H1 (cell line): ENCODE results near the gene TUBB2B. TPM values are rescaled to one million over a fixed set of nuclear protein-coding genes. Genes with fewer than 3 reads are reported as not detected.

Source experiments
- CTCF ChIA-PET: fragments of 300-600 bp; sonication (Branson Sonifier 250); formaldehyde crosslinking; loops from one replicate; lab custom pipeline; 2021; ENCODE audit not compliant: partially characterized antibody; lab: Charles Lee
- POLR2A ChIA-PET: fragments of 300-600 bp; sonication (Branson Sonifier 250); formaldehyde crosslinking; loops from one replicate; lab custom pipeline; 2021; ENCODE audit warnings: inconsistent platforms; ENCODE audit not compliant: partially characterized antibody; lab: Charles Lee
- DNase-seq, 2 experiments: peaks; one replicate each; pipeline versions ENCODE4 v3.0.0 to v3.0.0-alpha.2; 2010 to 2022; ENCODE audit warnings: low spot score in 2 of 2, low read depth in 1 of 2, mixed read lengths in 1 of 2
- FAIRE-seq: peaks from 2 replicates; lab custom pipeline; 2011; peaks lifted over from hg19 to GRCh38; lab: Jason Lieb, UNC
- H2AFZ ChIP-seq: 2 replicates; pipeline ENCODE4 v1.8.1; 2012; ENCODE audit warnings: low read length, inconsistent platforms
- H2AK5ac ChIP-seq: 2 replicates; pipeline ENCODE4 v1.6.1; 2013; ENCODE audit warnings: low read depth, low read length
- H2BK120ac ChIP-seq: replicated peaks from 2 replicates; pipeline ENCODE3; 2013; ENCODE audit warnings: low read depth, low read length, inconsistent platforms
- H2BK12ac ChIP-seq: 2 replicates; pipeline ENCODE4 v1.6.1; 2013; ENCODE audit warnings: low read depth, low read length
- H2BK15ac ChIP-seq: 2 replicates; pipeline ENCODE4 v1.6.1; 2013; ENCODE audit warnings: low read length
- H2BK20ac ChIP-seq: 2 replicates; pipeline ENCODE4 v1.6.1; 2013; ENCODE audit warnings: low read length
- H2BK5ac ChIP-seq: 2 replicates; pipeline ENCODE4 v1.6.1; 2013; ENCODE audit warnings: low read depth, low read length
- H3K14ac ChIP-seq: 2 replicates; pipeline ENCODE4 v1.6.1; 2013; ENCODE audit warnings: inconsistent platforms; ENCODE audit not compliant: insufficient read length
- H3K18ac ChIP-seq: 2 replicates; pipeline ENCODE4 v1.6.1; 2013; ENCODE audit warnings: low read length; ENCODE audit errors: extremely low read depth
- H3K23ac ChIP-seq: 2 replicates; pipeline ENCODE4 v1.6.1; 2013; ENCODE audit warnings: inconsistent platforms; ENCODE audit not compliant: insufficient read length
- H3K23me2 ChIP-seq: 2 replicates; pipeline ENCODE4 v1.6.1; 2013; ENCODE audit warnings: low read depth, low read length
- H3K27ac ChIP-seq: 2 replicates; pipeline ENCODE4 v1.6.1; 2011; ENCODE audit warnings: low read depth, low read length, inconsistent platforms
- H3K27me3 ChIP-seq, 4 experiments: replicated peaks in 1 of 4; 1 replicate in 1 of 4; 2 replicates in 3 of 4; pipeline versions ENCODE4 v1.6.1 to v1.8.1; 2011 to 2013; ENCODE audit warnings: low read length in 3 of 4, mild to moderate bottlenecking in 3 of 4, inconsistent platforms in 2 of 4, mixed read lengths in 2 of 4, moderate library complexity in 1 of 4; ENCODE audit not compliant: control insufficient read depth in 3 of 4, insufficient read depth in 3 of 4; ENCODE audit errors: extremely low read depth in 1 of 4
- H3K36me3 ChIP-seq, 4 experiments: 2 replicates each; pipeline versions ENCODE4 v1.6.1 to v1.8.1; 2011 to 2013; ENCODE audit warnings: mild to moderate bottlenecking in 4 of 4, low read length in 3 of 4, moderate library complexity in 2 of 4, control low read depth in 1 of 4, inconsistent platforms in 1 of 4; ENCODE audit not compliant: insufficient read depth in 4 of 4, control insufficient read depth in 2 of 4
- H3K4ac ChIP-seq: replicated peaks from 2 replicates; pipeline ENCODE3; 2013; ENCODE audit warnings: low read length, low read depth, mixed read lengths, inconsistent platforms; ENCODE audit not compliant: insufficient read length
- H3K4me1 ChIP-seq, 4 experiments: replicated peaks in 1 of 4; 1 replicate in 1 of 4; 2 replicates in 3 of 4; pipeline versions ENCODE4 v1.6.1 to v1.8.1; 2011 to 2013; ENCODE audit warnings: low read length in 3 of 4, inconsistent platforms in 2 of 4, mixed read lengths in 1 of 4; ENCODE audit not compliant: insufficient read depth in 4 of 4, control insufficient read depth in 3 of 4
- H3K4me2 ChIP-seq, 2 experiments: 2 replicates each; pipeline versions ENCODE4 v1.6.1 to v1.8.1; 2011 to 2013; ENCODE audit warnings: low read depth in 2 of 2, low read length in 2 of 2, control low read depth in 1 of 2, inconsistent platforms in 1 of 2, mild to moderate bottlenecking in 1 of 2; ENCODE audit not compliant: insufficient read depth in 1 of 2
- H3K4me3 ChIP-seq, 4 experiments: fragments of 200-600, 300-600 bp in 1 of 4; sonication (generic), shearing (Covaris generic), sonication (Bioruptor Twin) in 1 of 4; 2 replicates each; pipeline versions ENCODE4 v1.5.1 to v1.8.1; 2011 to 2016; ENCODE audit warnings: low read length in 4 of 4, low read depth in 3 of 4, control low read depth in 2 of 4, inconsistent platforms in 2 of 4, mild to moderate bottlenecking in 2 of 4, mixed read lengths in 1 of 4, moderate library complexity in 1 of 4; ENCODE audit not compliant: insufficient read depth in 2 of 4; ENCODE audit errors: extremely low read depth in 1 of 4
- H3K56ac ChIP-seq: replicated peaks from 2 replicates; pipeline ENCODE3; 2013; ENCODE audit warnings: low read depth, mild to moderate bottlenecking, mixed read lengths, low read length, inconsistent platforms; ENCODE audit not compliant: insufficient read length
- H3K79me1 ChIP-seq: 2 replicates; pipeline ENCODE4 v1.6.1; 2013; ENCODE audit warnings: low read depth, low read length, control low read depth
- H3K79me2 ChIP-seq, 2 experiments: 2 replicates each; pipeline versions ENCODE4 v1.6.1 to v1.8.1; 2012 to 2013; ENCODE audit warnings: low read length in 2 of 2, mild to moderate bottlenecking in 2 of 2, inconsistent platforms in 1 of 2; ENCODE audit not compliant: insufficient read depth in 2 of 2, control insufficient read depth in 1 of 2
- H3K9ac ChIP-seq, 4 experiments: replicated peaks in 1 of 4; 1 replicate in 1 of 4; 2 replicates in 3 of 4; pipeline versions ENCODE4 v1.6.1 to v1.8.1; 2011 to 2013; ENCODE audit warnings: low read depth in 3 of 4, low read length in 3 of 4, control low read depth in 2 of 4, mild to moderate bottlenecking in 2 of 4, moderate library complexity in 2 of 4, inconsistent platforms in 1 of 4; ENCODE audit errors: extremely low read depth in 1 of 4
- H3K9me3 ChIP-seq, 2 experiments: 2 replicates each; pipeline versions ENCODE4 v1.6.1 to v1.8.1; 2012 to 2013; ENCODE audit warnings: mild to moderate bottlenecking in 2 of 2, moderate library complexity in 2 of 2, control low read depth in 1 of 2, inconsistent platforms in 1 of 2, low read depth in 1 of 2, low read length in 1 of 2, mixed read lengths in 1 of 2; ENCODE audit not compliant: insufficient read depth in 2 of 2
- H4K20me1 ChIP-seq, 2 experiments: replicated peaks in 1 of 2; 2 replicates each; pipeline versions ENCODE3 to v1.8.1; 2011 to 2013; ENCODE audit warnings: inconsistent platforms in 2 of 2, low read length in 2 of 2, mild to moderate bottlenecking in 1 of 2; ENCODE audit not compliant: insufficient read depth in 2 of 2, control insufficient read depth in 1 of 2
- H4K5ac ChIP-seq: 2 replicates; pipeline ENCODE4 v1.6.1; 2013; ENCODE audit warnings: low read length, low read depth, mixed read lengths, inconsistent platforms; ENCODE audit not compliant: insufficient read length
- H4K8ac ChIP-seq: 2 replicates; pipeline ENCODE4 v1.8.0; 2013; ENCODE audit warnings: mild to moderate bottlenecking, moderate library complexity, low read length, inconsistent platforms; ENCODE audit not compliant: insufficient read depth; ENCODE audit errors: extremely low read depth
- H4K91ac ChIP-seq: replicated peaks from 2 replicates; pipeline ENCODE3; 2013; ENCODE audit warnings: low read length, mixed read lengths, inconsistent platforms; ENCODE audit not compliant: insufficient read length
- CHD2 ChIP-seq: IDR thresholded peaks from 2 replicates; pipeline ENCODE4 v1.6.1; 2012; ENCODE audit warnings: low read length, improper control_type of control experiment
- GTF2F1 ChIP-seq: IDR thresholded peaks from 2 replicates; pipeline ENCODE4 v1.6.1; 2012; ENCODE audit warnings: low read depth, low read length, improper control_type of control experiment, borderline replicate concordance
- HDAC6 ChIP-seq: IDR thresholded peaks from one replicate; pipeline ENCODE4 v1.7.1; 2012; ENCODE audit warnings: low read depth, mild to moderate bottlenecking, inconsistent platforms, low read length, moderate library complexity
- POLR2A ChIP-seq, 2 experiments: IDR thresholded peaks; 1 replicate in 1 of 2; 2 replicates in 1 of 2; pipeline ENCODE4 v1.6.1; 2011; ENCODE audit warnings: low read depth in 2 of 2, low read length in 2 of 2, mild to moderate bottlenecking in 2 of 2; ENCODE audit errors: control extremely low read depth in 1 of 2
- SUZ12 ChIP-seq: fragments of 200-600 bp; sonication (generic); IDR thresholded peaks from 2 replicates; pipeline ENCODE4 v1.6.1; 2012; ENCODE audit warnings: mild to moderate bottlenecking, inconsistent platforms, low read length, moderate library complexity, mixed read lengths
- WGBS, 2 experiments: shearing (Covaris generic) in 1 of 2; methylation state at CpG; one replicate each; pipeline versions ENCODE4 v1.1.6 to v1.1.7; 2013 to 2015; ENCODE audit warnings: low lambda C conversion rate in 2 of 2, mixed read lengths in 2 of 2, inconsistent platforms in 1 of 2, low coverage in 1 of 2, missing lambda C conversion rate in 1 of 2; ENCODE audit not compliant: insufficient replicate concordance in 2 of 2, insufficient coverage in 1 of 2, insufficient read length in 1 of 2; ENCODE audit errors: extremely low coverage in 1 of 2, missing lambda C conversion rate in 1 of 2; 5-methylcytosine and 5-hydroxymethylcytosine counted together
- polyA plus RNA-seq, 7 experiments: library from polyadenylated mRNA; depleted of rRNA in 3 of 7; stranded (reverse) in 5 of 7; unstranded in 2 of 7; fragments of >200 nt in 5 of 7; fragments of 200-250 nt in 2 of 7; gene quantifications; 1 replicate in 5 of 7; 2 replicates in 1 of 7; 4 replicates in 1 of 7; pipeline versions ENCODE4 v1.2.1 to v1.2.3, GENCODE V29; 2011 to 2013; ENCODE audit warnings: missing spikeins in 2 of 7, mixed read lengths in 2 of 7
- total RNA-seq: library from RNA; stranded (reverse); fragmentation: NEBNext Ultra II Directional; extraction: Animal tissue kit (Norgen Biotek cat#: 25700); gene quantifications from 2 replicates; pipeline ENCODE4 v1.2.1, GENCODE V29; 2021

The TUBB2B gene
- total and polyA plus RNA-seq, 2 of the 8 experiments (the other 6 are each of a cell fraction or from before 2014, with no cell fraction given), result 612 to 722 TPM

DNA sequence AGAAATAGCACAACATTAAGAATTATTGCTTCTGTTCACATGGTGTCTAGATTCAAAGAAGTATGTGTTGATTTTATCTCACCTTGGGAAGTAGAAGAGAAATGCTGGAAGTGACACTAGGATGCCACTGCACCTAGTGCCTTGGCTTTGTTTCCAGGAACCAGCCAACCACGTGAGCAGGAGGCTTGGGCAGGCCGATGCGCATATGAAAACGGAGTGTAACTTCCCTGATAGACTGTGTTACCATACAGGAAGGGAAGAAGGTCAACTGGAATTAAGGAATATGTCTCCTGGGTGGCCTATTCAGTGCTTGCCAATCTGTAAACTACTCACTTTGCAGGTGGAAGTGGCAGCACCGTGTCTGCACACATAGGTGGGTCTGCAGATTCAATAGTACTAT, 28.1 kb downstream of the TUBB2B start:
- WGBS, 2 experiments, result 84% methylated on average over 5 of the region's 5 CpGs; no CpG with 5 or more reads in 1 of the 2 experiments
- no peak for TF ChIP-seq GTF2F1
- no peak for TF ChIP-seq HDAC6
- no peak for TF ChIP-seq CHD2
- TF ChIP-seq SUZ12, result no peak
- no peak for TF ChIP-seq POLR2A (IDR thresholded peaks at IDR 0.05; ENCODE audit: control extremely low read depth in 1 of 2, low read depth in 2 of 2, low read length in 2 of 2)

More for the DNA sequence above, 28.1 kb downstream of the TUBB2B start:
- no peak overlapping the region for H3K4ac ChIP-seq
- ChIA-PET CTCF (interaction anchor here (1.4 kb wide), 1 partner anchor 34 kb away, joined by 4 read pairs; no protein-coding TSS in a partner anchor), POLR2A (interaction anchor here (2.3 to 2.7 kb wide), 2 partner anchors 10 to 28 kb away, joined by 8 to 11 read pairs; partner anchors contain the start of gene TUBB2B)
- H3K9me3 ChIP-seq, result no peaks in the 10 kb centered on the region
- no peaks in the 10 kb centered on the region for H3K79me1 ChIP-seq
- H3K9ac ChIP-seq, result no peak overlapping the region
- DNase-seq, result no peak
- H3K27ac ChIP-seq, result no peak overlapping the region
- H2BK120ac ChIP-seq, result no peak overlapping the region
- FAIRE-seq, result no peak
- no peak overlapping the region for H3K4me3 ChIP-seq
- no peak overlapping the region for H4K8ac ChIP-seq
- no peak overlapping the region for H4K91ac ChIP-seq
- no peak overlapping the region for H3K14ac ChIP-seq
- no peak overlapping the region for H2AFZ ChIP-seq
- no peak overlapping the region for H4K5ac ChIP-seq
- no peaks in the 10 kb centered on the region for H3K27me3 ChIP-seq
- no peak overlapping the region for H3K56ac ChIP-seq
- no peak overlapping the region for H2BK12ac ChIP-seq
- no peak overlapping the region for H2BK15ac ChIP-seq
- H3K4me1 ChIP-seq, result peaks cover 12 to 22% (median 16%) of the 10 kb centered on the region in 4 experiments
- H3K79me2 ChIP-seq, result no peaks in the 10 kb centered on the region
- H2AK5ac ChIP-seq, result no peak overlapping the region
- H3K4me2 ChIP-seq, result no peak overlapping the region
- no peaks in the 10 kb centered on the region for H3K36me3 ChIP-seq
- H3K23ac ChIP-seq, result no peak overlapping the region
- H3K23me2 ChIP-seq, result no peaks in the 10 kb centered on the region
- H4K20me1 ChIP-seq, result no peaks in the 10 kb centered on the region
- no peak overlapping the region for H2BK5ac ChIP-seq
- no peak overlapping the region for H3K18ac ChIP-seq
- no peak overlapping the region for H2BK20ac ChIP-seq
